Tibial artery (tissue), 4 donors: ENCODE measurements around the gene TENM3.

Experiments used
- DNase-seq, 2 donors: peaks; one replicate each; pipeline ENCODE4 v3.0.0-alpha.2; 2019
- H3K27ac ChIP-seq, 2 donors: fragments of 200-600 bp; sonication (generic) in 1 of 2; 1 replicate in 1 of 2; 2 replicates in 1 of 2; pipeline ENCODE4 v1.5.1; 2018 to 2019; ENCODE audit warnings: mild to moderate bottlenecking in 1 of 2
- H3K27me3 ChIP-seq, 2 donors: fragments of 200-600 bp; sonication (generic) in 1 of 2; one replicate each; pipeline versions ENCODE4 v1.5.1 to v1.6.0; 2016 to 2019
- H3K36me3 ChIP-seq, 3 donors: fragments of 200-600 bp; sonication (generic) in 2 of 3; one replicate each; pipeline ENCODE4 v1.5.1; 2016 to 2019; ENCODE audit warnings: mild to moderate bottlenecking in 2 of 3
- H3K4me1 ChIP-seq, 4 donors: fragments of 200-600 bp; sonication (generic) in 2 of 4; 1 replicate in 3 of 4; 2 replicates in 1 of 4; pipeline ENCODE4 v1.5.1; 2016 to 2019
- H3K4me3 ChIP-seq, 2 donors: fragments of 200-600 bp; sonication (generic) in 1 of 2; 1 replicate in 1 of 2; 2 replicates in 1 of 2; pipeline ENCODE4 v1.5.1; 2018 to 2019; ENCODE audit warnings: mild to moderate bottlenecking in 2 of 2
- H3K9me3 ChIP-seq, 3 donors: fragments of 200-600 bp; sonication (generic) in 1 of 3; one replicate each; pipeline ENCODE4 v1.5.1; 2016 to 2019
- CTCF ChIP-seq, 2 experiments: fragments of 200-600 bp in 1 of 2; fragments of 450-650 bp in 1 of 2; IDR thresholded peaks; one replicate each; pipeline ENCODE4 v1.5.1; 2017 to 2019; ENCODE audit warnings: antibody characterized with exemption in 2 of 2, mild to moderate bottlenecking in 1 of 2, moderate library complexity in 1 of 2
- intact Hi-C: fragments of 100-400 bp; cut with DNase I; formaldehyde crosslinking; loops from one replicate; pipeline ENCODE4 v1.15.0; 2023; ENCODE audit warnings: low total_unique reads

TENM3 gene

GRCh38 chr4:182700362-182701160 lies 457.4 kb downstream of the TENM3 start:
- Histone ChIP-seq H3K36me3 (no peaks in the 10 kb centered on the region), H3K9me3 (no peaks in the 10 kb centered on the region), H3K4me3 (no peak overlapping the region), H3K4me1 (no peaks in the 10 kb centered on the region), H3K27ac (no peak overlapping the region), H3K27me3 (no peaks in the 10 kb centered on the region)
- intact Hi-C loops = no loop called here
- no peak for DNase-seq
- TF ChIP-seq CTCF (IDR thresholded peaks at IDR 0.05) = no peak

GRCh38 chr4:182704077-182704476 lies 460.9 kb downstream of the TENM3 start:
- no peaks in the 10 kb centered on the region for H3K9me3 ChIP-seq
- intact Hi-C loops = no loop called here
- H3K36me3 ChIP-seq = no peaks in the 10 kb centered on the region
- no peak overlapping the region for H3K4me3 ChIP-seq
- no peak for TF ChIP-seq CTCF (IDR thresholded peaks at IDR 0.05)
- DNase-seq = no peak
- no peaks in the 10 kb centered on the region for H3K27me3 ChIP-seq
- H3K4me1 ChIP-seq = no peaks in the 10 kb centered on the region
- H3K27ac ChIP-seq = no peak overlapping the region

- no peak overlapping the region for H3K4me3 ChIP-seq
- H3K9me3 ChIP-seq = no peaks in the 10 kb centered on the region
- H3K27ac ChIP-seq = no peak overlapping the region
- no peaks in the 10 kb centered on the region for H3K36me3 ChIP-seq
- no peaks in the 10 kb centered on the region for H3K4me1 ChIP-seq
- TF ChIP-seq CTCF (IDR thresholded peaks at IDR 0.05) = no peak
- intact Hi-C loops = no loop called here
- H3K27me3 ChIP-seq = no peaks in the 10 kb centered on the region
- no peak for DNase-seq
These were observed 461.7 kb downstream of the TENM3 start for GRCh38 chr4:182704948-182705347.

- no peak for TF ChIP-seq CTCF (IDR thresholded peaks at IDR 0.05)
- H3K4me3 ChIP-seq = no peak overlapping the region
These were observed 462.2 kb downstream of the TENM3 start for GRCh38 chr4:182705389-182705788.

GRCh38 chr4:182711211-182711610 lies 468.0 kb downstream of the TENM3 start:
- Histone ChIP-seq H3K4me3 (no peak overlapping the region), H3K27me3 (no peaks in the 10 kb centered on the region), H3K9me3 (no peaks in the 10 kb centered on the region), H3K36me3 (no peaks in the 10 kb centered on the region), H3K4me1 (no peaks in the 10 kb centered on the region), H3K27ac (no peak overlapping the region)
- intact Hi-C loops = no loop called here
- TF ChIP-seq CTCF (IDR thresholded peaks at IDR 0.05) = no peak
- no peak for DNase-seq

More at GRCh38 chr4:182705389-182705788, 462.2 kb downstream of the TENM3 start:
- H3K4me1 ChIP-seq = no peaks in the 10 kb centered on the region
- H3K27me3 ChIP-seq = no peaks in the 10 kb centered on the region
- H3K27ac ChIP-seq = no peak overlapping the region
- H3K36me3 ChIP-seq = no peaks in the 10 kb centered on the region
- H3K9me3 ChIP-seq = no peaks in the 10 kb centered on the region
- DNase-seq = no peak
- intact Hi-C loops = no loop called here
